Measurements from ENCODE around the gene NCL.

- TF ChIP-seq EZH2 (IDR thresholded peaks at IDR 0.05; ENCODE audit: low read depth): no peak
- no peak for TF ChIP-seq CTCF (conservative IDR thresholded peaks at IDR 0.05)
These were observed 50.3 kb downstream of the NCL start for GRCh38 chr2:231413921-231414476.

Measured in PC-9 (cell line).